Endometrium (tissue), 2 donors: ENCODE measurements around the gene TMEM100.

ENCODE experiments used
- FAIRE-seq: peaks from 2 replicates; lab custom pipeline; 2012; peaks lifted over from hg19 to GRCh38; lab: Jason Lieb, UNC
- donor health status: control.
- donor health status: control.

Gene TMEM100

GRCh38 chr17:55743103-55743679, 20.5 kb upstream of the TMEM100 start:
- FAIRE-seq: no peak

GRCh38 chr17:55742272-55743102, 19.8 kb upstream of the TMEM100 start:
- FAIRE-seq: no peak

- FAIRE-seq: no peak
Observed at GRCh38 chr17:55741356-55741700, 18.7 kb upstream of the TMEM100 start.

GRCh38 chr17:55740511-55741355, 18.1 kb upstream of the TMEM100 start:
- FAIRE-seq: no peak

GRCh38 chr17:55737976-55738501, 15.4 kb upstream of the TMEM100 start:
- no peak for FAIRE-seq

GRCh38 chr17:55735731-55736405, 13.2 kb upstream of the TMEM100 start:
- FAIRE-seq: peak; percentile 81

GRCh38 chr17:55734128-55734781, 11.6 kb upstream of the TMEM100 start:
- no peak for FAIRE-seq

GRCh38 chr17:55731586-55732250, 9.1 kb upstream of the TMEM100 start:
- FAIRE-seq: no peak

GRCh38 chr17:55730808-55731207, 8.1 kb upstream of the TMEM100 start:
- FAIRE-seq: no peak

- FAIRE-seq: no peak
Observed at GRCh38 chr17:55730380-55730779, 7.7 kb upstream of the TMEM100 start.

GRCh38 chr17:55729484-55729883, 6.8 kb upstream of the TMEM100 start:
- FAIRE-seq: no peak

GRCh38 chr17:55728833-55729232, 6.2 kb upstream of the TMEM100 start:
- FAIRE-seq: no peak

GRCh38 chr17:55728361-55728760, 5.7 kb upstream of the TMEM100 start:
- FAIRE-seq: no peak

- no peak for FAIRE-seq
Observed at GRCh38 chr17:55727920-55728319, 5.3 kb upstream of the TMEM100 start.

- no peak for FAIRE-seq
Observed at GRCh38 chr17:55727275-55727674, 4.6 kb upstream of the TMEM100 start.

GRCh38 chr17:55726440-55726839, 3.8 kb upstream of the TMEM100 start:
- no peak for FAIRE-seq

GRCh38 chr17:55723488-55723848, 804 bp upstream of the TMEM100 start:
- FAIRE-seq: no peak

GRCh38 chr17:55722016-55722736, 488 bp downstream of the TMEM100 start:
- no peak for FAIRE-seq

- no peak for FAIRE-seq
Observed at GRCh38 chr17:55720919-55721836, 1.5 kb downstream of the TMEM100 start.
